ELF-1 (cell line): ENCODE measurements around the gene RBM34.
A peak's percentile ranks its signal among the peaks of the same experiment; 100 is the strongest.
"Not testable (repeated sequence)": the region's sequence is repeated elsewhere in the genome, so short reads cannot be mapped to it uniquely, and the experiment has no call there.

ENCODE experiments used
- DNase-seq: peaks from one replicate; pipeline ENCODE4 v3.0.0-alpha.2; 2016; ENCODE audit warnings: low read depth, low spot score

The RBM34 gene

DNA sequence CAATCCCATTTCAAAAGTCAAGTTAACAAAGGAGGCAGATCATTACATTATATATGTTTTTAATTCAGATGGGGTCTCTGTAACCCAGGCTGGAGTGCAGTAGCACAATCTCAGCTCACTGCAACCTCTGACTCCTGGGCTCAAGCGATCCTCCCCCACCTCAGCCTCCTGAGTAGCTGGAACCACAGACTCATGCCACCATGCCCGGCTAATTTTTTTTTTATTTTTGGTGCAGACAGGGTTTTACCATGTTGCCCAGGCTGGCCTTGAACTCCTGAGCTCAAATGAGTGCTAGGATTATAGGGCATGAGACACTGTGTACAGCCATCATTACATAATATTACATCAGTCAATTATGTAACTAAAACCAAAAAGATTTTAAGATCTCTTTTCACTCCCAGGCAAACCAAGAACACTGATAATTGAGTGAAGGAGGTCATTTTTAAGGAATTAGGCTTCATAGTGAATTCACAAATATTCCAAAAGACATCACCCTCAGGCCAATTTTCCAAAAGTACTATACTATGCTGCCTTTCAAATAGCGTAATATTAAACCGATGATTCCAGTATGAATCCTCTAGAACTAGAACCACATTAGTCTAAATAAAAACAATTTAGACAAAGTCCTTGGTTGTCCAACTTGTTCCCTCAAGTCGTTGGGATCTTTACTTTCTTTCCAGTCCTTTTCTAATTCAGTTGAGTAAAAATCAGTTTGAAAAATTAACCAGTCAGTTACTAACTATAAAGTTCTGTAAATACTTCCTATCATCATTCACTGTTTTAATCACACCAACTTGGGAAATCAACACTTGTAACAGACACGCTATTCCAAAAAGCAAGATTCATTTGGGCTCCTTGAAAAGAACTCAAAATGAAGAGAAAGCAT is 48.5 kb downstream of the RBM34 start:
- no peak for DNase-seq

DNA sequence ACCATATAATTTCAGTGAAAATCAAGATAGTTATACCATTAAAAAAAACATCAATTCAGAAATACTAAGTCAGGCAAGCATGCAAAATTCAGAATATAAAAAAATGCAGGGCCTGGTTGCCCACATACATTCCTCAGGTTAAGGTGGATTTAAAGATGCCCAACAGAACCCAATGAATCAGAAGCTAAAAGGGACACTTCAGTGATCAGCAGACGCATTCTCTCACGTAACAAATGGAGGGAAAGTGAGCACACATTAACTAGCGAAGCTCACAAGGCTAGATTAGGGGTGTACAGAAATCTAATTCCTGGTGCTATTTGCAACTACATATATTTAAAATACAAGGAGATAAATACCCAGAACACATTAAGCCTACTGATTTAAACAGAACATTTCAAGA is 49.9 kb downstream of the RBM34 start:
- no peak for DNase-seq

DNA sequence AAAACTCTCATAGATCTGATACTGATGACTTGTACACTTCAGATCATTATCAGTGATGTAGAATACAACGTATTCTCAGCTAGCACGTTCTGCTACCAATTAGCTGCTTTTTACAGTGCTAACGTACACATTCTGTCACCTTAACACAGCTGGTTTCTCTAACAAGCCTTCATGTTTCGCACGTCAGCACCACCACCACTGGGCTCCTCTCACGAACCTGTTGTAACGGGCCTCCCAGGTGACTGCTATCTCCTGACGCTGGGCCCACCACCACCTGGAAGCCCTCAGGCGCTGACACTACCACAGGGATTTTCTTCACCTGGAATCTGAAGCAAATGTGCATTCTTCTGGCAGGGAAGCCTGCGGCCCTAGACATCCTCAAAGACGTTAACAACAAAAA is 52.2 kb downstream of the RBM34 start:
- DNase-seq, result no peak

DNA sequence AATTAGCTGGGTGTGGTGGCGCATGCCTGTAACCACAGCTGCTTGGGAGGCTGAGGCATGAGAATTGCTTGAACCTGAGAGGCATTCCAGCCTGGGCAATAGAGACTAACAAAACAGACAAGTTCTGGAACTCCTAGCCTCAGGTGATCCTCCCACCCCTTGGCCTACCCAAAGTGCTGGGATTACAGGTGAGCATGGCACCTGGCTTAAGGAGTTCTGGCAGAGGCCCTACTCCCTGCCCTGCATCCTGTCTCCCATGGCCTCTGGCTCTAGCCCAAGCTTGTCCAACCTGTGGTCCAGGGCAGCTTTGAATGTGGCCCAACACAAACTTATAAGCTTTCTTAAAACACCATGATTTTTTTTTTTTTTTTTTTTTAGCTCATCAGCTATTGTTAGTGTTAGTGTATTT is 52.9 kb downstream of the RBM34 start:
- DNase-seq, result no peak

DNA sequence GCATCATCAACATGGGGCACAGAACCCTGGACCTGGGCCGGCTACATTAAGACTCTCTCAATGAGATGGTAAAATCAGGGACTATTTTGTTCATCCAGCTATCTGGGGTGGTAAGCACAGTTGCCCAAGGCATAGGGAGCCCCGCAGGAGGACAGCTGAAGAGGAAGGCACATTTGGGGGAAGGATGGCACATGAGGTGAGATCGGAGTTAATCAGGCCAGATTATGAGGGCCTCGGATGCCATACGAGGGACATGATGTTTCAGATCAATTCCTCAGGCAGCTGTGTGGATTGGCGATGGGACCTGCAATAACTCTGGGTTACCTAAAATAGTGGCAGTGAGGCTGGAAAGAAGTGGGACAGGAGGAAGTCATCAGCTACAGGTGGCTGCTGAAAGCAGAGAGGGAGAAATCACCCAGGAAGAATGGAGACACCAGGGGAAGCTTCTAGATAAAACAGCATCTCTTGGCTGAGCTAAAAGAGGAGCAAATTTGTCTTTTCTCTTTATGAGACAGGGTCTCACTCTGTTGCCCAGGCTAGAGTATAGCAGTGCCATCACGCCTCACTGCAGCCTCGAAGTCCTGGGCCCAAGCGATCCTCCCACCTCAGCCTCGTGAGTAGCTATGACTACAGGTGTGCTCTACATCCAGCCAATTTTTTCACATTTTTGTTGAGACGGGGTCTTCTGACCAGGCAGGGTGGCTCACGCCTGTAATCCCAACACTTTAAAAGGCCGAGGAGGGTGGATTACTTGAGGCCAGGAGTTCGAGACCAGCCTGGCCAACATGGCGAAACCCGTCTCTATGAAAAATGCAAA is 53.5 kb downstream of the RBM34 start:
- DNase-seq, result no peak

DNA sequence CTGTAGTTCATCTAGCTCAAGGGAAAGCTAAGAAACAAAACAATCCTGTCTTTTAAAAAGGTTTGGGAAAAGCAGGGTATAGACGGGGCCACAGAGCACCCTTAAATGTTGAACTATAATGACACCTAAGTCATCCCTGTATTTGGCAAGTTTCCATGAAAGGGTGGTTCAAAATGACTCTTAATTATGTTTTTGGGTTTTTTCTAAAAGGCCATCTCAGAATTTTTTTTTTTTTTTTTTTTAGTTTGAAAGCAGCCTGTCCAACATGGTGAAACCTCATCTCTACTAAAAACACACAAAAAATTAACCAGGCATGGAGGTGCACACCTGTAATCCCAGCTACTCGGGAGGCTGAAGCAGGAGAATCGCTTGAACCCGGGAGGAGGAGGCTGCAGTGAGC is 54.6 kb downstream of the RBM34 start:
- DNase-seq, result no peak

DNA sequence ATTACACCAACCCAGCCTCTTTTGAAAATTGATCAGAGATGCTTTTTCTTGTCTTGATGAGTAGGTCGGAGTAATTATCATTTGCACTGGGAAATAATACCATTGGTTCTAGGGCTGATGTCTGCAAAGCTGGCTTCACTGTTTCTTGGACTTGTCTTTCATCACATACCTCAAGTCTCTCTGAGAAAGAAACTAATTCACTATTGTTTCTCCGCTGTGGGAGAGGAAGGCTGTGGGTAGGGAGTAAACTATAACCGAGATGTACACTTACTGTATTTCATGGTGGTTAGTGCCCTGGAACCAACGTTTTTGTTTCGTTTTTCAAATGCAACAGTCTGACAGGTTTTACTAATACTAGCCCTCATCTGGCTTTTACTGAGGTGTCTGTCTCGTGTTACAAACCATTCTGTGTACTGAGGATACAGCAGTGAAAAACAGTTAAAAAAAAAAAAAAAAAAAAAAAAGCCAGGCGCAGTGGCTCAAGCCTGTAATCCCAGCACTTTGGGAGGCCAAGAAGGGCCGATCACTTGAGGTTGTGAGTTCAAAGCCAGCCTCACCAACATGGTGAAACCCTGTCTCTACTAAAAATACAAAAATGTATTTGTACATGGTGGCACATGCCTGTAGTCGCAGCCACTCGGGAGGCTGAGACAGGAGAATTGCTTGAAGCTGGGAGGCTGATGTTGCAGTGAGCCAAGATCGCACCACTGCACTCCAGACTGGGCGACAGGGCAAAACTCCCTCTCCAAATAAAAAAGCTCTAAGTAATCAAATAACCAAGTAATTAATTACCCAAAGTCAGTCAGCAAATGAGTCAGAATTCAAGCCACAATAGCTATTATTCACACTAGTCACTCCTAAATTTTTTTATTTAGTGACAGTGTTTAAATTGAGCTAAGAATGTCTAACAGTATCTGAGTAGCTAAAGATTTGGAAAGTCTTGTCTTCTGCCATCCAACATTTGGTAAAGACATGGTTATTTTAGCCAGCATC is 55.7 kb downstream of the RBM34 start:
- no peak for DNase-seq

DNA sequence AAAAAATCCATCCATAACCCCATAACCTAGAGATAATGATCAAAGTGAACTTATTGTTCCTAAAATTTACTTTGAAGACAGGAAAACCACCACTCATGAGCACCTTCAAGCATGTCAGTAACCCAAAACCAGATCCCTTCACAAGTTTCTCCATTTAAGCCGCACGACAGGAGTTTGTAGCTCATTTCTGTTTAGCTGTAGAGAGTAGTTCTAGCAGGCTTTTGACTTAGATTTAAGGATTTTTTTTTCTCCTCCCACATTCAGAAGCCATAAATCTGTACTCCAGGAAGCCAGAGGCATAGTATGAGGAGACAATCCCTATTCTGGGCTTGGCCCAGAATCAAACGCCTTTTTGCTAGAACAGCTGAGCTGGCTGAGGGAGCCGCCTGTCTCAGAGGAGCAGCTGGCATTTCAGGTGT is 58.0 kb downstream of the RBM34 start:
- DNase-seq, result no peak

DNA sequence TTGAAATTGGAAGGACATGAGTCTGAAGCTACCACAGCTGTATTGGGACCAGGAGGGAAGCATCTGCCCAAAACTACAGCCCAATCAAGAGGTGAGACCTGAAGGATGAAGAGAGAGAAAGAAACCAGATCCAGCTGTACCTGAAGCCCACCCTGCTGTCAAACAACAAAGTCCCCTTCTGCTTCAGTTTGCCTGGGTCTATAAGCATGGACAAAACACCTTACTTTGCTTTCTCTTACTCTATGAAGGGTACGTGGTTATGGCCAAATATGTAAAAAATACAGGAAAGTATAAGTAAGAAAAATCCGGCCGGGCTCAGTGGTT is 58.8 kb downstream of the RBM34 start:
- DNase-seq, result no peak

DNA sequence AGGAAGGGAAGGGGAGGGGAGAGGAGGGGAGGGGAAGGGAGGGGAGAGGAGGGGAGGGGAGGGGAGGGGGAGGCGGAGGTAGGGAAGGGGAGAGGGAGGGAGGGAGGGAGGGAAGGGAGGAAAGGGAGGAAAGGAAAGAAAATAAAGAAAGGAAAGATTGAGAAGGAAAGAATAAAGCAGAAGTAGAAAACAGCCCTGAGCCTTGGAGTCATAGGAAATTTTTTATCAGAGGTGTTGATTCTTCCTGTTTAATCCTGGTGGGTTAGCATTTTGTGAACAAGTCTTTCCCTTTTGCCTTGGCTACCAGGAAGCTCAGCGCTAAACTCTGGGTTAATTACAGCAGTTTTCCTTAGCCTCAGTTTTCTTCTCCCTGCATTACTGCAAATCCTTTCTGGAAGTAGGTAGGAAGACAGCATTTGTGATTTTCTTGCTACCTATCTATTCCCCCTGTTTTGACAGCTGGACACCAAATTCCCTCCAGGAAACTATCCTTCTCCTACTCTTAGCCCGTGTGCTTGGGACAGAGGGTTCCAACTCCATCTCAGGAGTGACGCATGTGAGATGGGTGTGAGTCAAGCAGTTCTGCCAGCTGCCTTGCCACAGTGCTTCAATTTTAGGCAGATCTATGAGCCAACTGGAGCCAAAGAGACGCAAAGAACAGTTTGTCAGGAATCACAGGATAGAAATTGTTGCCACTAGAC is 59.3 kb downstream of the RBM34 start:
- DNase-seq, result no peak

DNA sequence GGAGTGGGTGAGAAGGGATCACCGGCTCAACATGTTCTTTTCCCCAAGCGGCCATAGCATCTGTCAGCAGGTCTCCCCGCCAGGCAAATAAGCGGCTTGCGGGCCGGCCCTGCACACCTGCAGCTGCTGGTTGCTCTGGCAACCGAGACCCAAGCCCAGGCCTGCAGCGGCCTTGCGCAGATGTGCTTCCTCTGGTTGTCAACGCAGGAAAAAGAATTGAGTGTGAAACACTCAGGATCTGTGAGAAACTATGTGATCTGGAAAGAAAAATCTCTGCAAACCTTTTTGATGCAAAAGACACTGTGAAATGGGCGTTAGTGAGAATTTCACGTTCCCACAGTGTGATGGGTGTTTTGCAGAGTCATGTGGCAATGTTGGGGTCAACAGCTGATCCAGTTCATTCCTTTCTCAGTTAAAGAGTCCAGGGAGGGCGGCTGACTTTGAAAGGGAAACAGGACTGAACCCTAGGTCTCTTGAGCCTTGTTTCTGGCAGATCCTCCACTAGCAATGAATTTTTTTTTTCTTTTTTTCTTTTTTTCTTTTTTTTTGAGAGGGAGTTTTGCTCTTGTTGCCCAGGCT is 60.8 kb downstream of the RBM34 start:
- DNase-seq, result peak; percentile 72

DNA sequence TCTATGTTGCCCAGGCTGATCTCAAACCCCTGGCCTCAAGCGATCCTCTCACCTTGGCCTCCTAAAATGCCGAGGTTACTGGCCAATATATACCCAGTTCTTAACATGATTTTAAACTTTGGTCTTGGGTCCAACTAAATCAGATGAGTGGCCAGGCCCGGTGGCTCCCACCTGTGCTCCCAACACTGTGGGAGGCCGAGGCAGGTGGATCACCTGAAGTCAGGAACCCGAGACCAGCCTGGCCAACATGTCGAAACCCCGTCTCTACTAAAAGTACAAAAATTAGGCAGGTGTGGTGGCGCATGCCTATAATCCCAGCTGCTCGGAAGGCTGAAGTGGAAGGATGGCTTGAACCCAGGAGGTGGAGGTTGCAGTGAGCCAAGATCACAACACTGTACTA is 62.1 kb downstream of the RBM34 start:
- no peak for DNase-seq

DNA sequence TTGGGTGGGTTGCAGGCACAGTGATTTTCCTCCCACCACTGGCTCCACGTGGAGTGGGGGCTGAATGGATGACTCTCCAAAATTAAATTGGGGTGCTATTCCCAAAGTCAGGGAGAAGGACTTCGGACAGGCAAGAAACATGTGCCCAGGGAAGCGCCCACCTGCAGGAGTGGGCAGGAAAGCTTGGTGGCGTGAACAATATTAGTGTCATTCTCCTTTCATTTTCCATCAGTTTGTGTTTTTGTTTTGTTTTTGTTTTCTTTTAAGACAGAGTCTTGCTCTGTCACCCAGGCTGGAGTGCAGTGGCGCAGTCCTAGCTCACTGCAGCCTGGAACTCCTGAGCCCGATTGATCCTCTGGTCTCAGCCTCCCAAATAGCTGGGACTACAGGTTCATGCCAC is 62.5 kb downstream of the RBM34 start:
- DNase-seq, result no peak

DNA sequence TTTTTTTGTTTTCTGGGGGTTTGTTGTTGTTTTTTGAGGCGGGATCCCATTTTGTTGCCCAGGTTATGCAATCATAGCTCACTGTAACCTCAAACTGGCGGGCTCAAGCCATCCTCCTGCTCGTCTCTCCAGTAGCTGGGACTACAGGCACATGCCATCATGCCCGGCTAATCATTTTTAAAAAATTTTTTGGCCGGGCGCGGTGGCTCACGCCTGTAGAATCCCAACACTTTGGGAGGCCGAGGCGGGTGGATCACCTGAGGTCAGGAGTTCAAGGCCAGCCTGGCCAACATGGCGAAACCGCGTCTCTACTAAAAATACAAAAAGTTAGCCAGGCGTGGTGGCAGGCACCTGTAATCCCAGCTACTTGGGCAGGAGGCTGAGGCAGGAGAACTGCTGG is 63.5 kb downstream of the RBM34 start:
- not testable (repeated sequence) for DNase-seq

DNA sequence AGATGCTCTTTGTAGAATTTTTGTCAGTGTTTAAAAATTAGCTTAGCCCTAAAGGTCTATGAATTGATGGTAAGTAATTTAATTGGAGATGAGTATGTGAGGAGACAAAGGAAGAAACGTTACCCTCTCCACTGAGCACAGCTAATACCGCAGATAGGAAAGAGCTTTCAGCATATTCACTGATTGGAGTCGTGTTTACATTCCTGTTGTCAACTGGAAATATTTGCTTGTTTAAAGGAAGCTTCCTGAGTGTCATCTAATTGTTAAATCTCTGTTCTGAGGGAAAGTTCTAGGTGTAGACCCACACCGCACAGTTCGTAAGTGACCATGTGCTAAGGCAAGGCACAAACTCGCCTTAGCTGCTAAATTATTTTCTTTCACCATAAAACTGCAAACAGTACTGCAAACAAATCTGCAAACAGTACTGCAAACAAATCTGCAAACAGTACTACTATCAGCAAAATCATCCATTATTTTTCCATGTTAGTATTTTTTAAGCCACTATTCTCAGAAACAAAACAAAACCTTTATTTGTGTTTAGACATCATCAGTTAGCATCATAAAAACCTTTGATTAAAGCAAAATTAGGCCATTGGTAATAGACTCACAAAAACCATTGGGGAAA is 65.0 kb downstream of the RBM34 start:
- DNase-seq, result no peak

DNA sequence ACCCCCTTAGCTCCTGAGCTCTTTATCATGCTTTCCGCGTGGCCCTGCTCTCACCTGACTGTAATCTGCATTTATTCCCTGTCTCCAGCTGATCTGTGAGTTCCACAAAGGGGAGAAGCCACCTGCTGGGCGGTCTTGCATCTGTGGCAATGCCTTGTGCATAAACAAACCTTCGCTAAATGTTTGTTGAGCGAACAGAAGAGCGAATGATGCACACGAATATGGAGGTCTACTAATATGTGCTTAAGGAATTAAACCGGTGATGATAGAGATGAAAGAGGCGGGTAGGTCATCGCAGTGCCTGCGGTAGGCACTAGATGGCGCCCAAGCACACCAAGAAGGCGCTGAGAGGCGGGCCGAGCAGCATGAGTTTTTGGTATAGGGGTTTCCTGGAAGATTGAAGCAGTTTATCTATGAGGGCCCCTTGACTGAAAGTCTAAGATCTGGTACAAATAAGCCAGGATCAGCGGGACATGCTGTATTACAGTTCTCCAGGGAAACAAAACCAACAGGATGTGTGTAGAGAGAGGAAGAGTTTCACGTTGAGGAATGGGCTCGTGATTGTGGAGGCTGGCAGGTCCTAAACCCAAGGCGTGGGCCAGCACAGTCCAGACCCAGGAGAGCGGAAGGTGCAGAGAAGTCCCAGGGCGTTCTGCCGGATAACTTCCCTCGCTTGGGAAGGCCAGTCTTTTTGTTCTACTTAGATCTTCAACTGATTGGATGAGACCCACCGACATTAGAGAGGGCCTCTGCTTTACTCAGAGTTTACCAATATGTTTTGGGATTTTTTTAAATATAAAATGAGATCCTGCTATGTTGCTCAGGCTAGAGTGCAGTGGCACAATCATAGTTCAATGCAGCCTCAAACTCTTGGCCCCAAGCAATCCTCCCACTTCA is 67.1 kb downstream of the RBM34 start:
- peak; percentile 92 for DNase-seq

DNA sequence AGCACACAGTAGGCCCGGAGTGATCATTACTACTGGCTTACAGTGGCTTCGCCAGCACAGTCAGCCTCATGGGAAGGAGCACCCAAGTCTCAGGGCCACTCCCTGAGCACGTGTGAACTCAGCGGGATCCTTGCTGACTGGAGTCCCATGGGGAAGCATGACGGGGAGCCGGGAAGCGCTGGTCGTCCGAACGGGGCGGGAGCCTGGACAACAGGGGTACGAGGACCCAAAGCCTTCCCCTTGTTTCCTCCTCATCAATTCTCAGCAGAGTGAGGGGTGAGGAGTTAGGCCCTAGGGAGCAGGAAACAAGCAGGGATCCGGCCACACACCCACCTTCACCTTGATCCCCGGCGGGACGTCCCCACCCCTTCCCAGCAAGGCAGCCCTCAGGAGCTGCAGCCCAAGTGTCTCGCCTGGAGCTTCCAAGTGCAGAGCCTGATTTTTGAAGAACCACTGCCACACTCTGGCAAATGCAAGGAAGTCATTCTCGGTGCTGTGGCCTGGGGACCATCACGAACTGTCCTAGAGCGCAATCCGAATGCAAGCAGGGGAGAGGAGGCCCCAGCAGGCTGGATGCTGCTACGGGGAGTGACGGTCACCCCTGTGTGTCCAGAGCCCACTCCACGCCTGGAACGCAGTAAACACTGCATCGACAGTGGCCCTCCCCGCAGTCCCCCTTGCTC is 67.9 kb downstream of the RBM34 start:
- peak; percentile 89 for DNase-seq

DNA sequence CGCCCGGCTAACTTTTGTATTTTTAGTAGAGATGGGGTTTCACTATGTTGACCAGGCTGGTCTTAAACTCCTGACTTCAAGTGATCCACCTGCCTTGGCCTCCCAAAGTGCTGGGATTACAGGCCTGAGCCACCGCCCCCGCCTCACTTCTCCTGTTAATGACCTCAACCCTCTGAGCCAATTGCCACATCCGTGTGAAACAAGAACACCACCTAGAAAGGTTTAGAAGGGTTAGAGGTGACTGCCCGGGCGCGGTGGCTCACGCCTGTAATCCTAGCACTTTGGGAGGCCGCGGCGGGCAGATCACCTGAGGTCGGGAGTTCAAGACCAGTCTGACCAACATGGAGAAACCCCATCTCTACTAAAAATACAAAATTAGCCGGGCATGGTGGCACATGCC is 68.6 kb downstream of the RBM34 start:
- not testable (repeated sequence) for DNase-seq

DNA sequence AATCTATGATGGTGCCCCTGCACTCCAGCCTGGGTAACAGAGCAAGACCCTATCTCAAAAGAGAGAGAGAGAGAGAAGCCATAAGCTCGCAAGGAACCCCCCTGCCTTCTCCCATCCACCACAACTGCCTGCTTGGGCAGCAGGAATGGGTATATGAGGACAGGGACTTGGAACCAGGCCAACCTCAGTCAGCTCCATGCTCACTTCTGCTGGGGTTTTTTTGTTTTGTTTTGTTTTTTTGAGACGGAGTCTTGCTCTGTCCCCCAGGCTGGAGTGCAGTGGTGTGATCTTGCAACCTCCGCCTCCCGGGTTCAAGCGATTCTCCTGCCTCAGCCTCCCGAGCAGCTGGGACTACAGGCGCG is 69.0 kb downstream of the RBM34 start:
- DNase-seq, result not testable (repeated sequence)
